Measurements from ENCODE around the gene CAV2. TPM values are rescaled to one million over a fixed set of nuclear protein-coding genes. Genes with fewer than 3 reads are reported as not detected.

The CAV2 gene
- total and polyA plus RNA-seq, 8 donors = 15.0 to 27.6 (median 25.7) TPM

DNA sequence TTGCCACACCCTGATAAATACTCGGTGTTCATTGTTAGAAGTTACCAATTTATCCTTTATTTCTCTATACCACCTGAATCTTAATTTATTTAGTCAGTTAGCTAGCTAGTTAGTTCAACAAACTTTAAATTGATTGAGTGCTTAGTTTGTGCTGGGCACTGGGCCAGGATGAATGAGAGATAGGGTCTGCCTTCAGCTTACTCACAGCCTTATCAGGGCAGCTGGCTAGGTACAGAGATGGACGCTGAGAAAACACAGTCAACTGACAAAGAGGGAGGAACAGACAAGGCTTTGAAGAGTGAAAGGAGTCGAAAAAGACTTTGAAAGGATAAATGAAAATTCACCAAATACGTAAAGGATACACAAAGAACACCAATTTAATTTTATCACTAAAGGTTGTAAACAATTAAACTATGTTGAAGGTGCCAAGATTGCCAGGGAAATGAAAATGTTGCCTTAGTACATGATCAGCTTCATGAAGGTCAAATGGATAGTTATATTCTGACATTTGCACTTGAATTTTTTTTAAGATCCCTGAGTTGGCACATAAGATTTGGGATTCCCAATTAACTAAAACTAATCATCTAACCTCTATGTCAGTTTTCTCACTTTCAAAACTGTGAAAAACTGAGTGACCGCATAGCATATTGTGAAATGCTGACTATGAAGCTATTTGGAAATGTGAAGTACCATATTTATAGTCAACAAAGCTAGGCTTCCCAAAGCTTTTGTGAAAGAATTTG is 2.1 kb downstream of the CAV2 start:
- FAIRE-seq = no peak
- peak overlapping the region in 2 of 4 donors; percentile 85 to 87 for H3K4me3 ChIP-seq
- peaks cover 0 to 17% (median 15%) of the 10 kb centered on the region in 3 donors for H3K4me1 ChIP-seq
- no peaks in the 10 kb centered on the region for H3K27me3 ChIP-seq
- TF ChIP-seq, protein P1, sequence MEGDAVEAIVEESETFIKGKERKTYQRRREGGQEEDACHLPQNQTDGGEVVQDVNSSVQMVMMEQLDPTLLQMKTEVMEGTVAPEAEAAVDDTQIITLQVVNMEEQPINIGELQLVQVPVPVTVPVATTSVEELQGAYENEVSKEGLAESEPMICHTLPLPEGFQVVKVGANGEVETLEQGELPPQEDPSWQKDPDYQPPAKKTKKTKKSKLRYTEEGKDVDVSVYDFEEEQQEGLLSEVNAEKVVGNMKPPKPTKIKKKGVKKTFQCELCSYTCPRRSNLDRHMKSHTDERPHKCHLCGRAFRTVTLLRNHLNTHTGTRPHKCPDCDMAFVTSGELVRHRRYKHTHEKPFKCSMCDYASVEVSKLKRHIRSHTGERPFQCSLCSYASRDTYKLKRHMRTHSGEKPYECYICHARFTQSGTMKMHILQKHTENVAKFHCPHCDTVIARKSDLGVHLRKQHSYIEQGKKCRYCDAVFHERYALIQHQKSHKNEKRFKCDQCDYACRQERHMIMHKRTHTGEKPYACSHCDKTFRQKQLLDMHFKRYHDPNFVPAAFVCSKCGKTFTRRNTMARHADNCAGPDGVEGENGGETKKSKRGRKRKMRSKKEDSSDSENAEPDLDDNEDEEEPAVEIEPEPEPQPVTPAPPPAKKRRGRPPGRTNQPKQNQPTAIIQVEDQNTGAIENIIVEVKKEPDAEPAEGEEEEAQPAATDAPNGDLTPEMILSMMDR (IDR thresholded peaks at IDR 0.05) = no peak
- H3K9me3 ChIP-seq = no peaks in the 10 kb centered on the region
- peak in 3 of 6 donors; percentile 42 to 48 (median 46) for DNase-seq
- no peaks in the 10 kb centered on the region for H3K36me3 ChIP-seq
- intact Hi-C loops (cut with DNase I) = no loop called here
- peak overlapping the region in 2 of 4 donors; percentile 27 to 38 for H3K27ac ChIP-seq
- 25 to 32% methylated on average over 5 of the region's 5 CpGs for WGBS, 2 donors
- ATAC-seq = peak in 2 of 4 donors; percentile 24 to 37

DNA sequence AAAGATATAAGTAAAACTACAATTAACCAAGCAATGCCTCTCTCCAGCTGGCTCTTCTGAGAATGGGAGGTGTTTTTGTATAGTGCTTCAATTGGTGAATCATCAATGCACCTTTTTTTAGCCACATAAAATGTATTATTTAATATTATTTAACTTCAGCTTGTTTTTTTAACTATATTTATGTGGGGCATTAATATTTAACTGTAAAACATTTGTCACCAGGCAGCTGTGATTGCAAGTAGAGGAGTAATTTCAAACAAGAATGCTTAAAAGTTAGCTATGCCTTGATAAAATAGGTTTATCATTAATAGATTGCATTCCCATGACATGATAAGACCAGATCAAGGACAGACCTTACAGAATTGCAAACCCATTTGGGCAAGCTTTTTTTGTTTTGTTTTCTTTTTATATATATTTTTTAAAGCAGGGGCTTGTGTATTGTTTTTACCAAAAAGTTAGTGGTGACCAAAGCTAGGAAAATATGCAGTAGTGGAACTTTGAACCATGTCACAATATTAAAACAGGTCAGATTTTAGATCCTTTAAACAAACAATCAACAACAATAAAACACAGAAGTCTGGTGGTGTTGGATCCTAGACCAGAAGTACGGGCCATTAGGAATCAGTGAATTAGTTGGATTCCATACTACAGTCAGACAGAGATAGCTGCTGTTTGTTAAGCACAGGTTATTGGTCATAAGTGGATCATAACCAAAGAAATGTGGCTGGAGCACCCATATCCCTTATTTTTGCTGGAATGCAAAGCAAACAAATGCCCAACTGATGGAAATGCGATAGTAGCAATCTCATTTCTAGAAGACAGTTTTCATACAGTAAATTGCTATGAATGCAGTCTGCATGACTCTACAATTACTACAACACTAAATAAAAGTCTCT is 2.9 kb downstream of the CAV2 start:
- FAIRE-seq (no peak), DNase-seq (no peak), ATAC-seq (no peak)
- TF ChIP-seq, protein P1 (IDR thresholded peaks at IDR 0.05) = no peak
- peak overlapping the region in 2 of 4 donors; percentile 27 to 38 for H3K27ac ChIP-seq
- intact Hi-C loops (cut with DNase I) = no loop called here
- no peaks in the 10 kb centered on the region for H3K36me3 ChIP-seq
- H3K9me3 ChIP-seq = no peaks in the 10 kb centered on the region
- peaks cover 0 to 17% (median 15%) of the 10 kb centered on the region in 3 donors for H3K4me1 ChIP-seq
- 52% methylated on average over 2 of the region's 2 CpGs for WGBS, 2 donors
- H3K27me3 ChIP-seq = no peaks in the 10 kb centered on the region
- H3K4me3 ChIP-seq = no peak overlapping the region

DNA sequence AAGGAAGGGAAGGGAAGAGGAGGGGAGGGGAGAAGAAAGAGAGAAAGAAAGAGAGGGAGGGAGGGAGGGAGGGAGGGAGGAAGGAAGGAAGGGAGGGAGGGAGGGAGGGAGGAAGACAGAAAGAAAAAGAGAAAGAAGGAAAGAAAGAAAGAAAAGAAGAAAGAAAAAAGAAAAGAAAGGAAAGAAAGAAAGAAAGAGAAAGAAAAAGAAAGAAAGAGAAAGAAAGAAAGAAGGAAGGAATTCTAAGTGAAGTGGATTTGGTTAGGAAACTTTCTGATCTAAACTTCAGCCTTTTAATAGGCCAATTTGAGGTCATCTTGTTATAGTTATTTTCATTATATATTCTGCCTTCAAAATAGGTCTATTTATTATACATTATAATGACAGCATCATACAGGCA is 4.3 kb downstream of the CAV2 start:
- Histone ChIP-seq H3K36me3 (no peaks in the 10 kb centered on the region), H3K9me3 (no peaks in the 10 kb centered on the region), H3K4me1 (peaks cover 0 to 17% (median 15%) of the 10 kb centered on the region in 3 donors), H3K27me3 (no peaks in the 10 kb centered on the region), H3K4me3 (no peak overlapping the region), H3K27ac (no peak overlapping the region)
- intact Hi-C loops (cut with DNase I) = no loop called here
- DNase-seq (no peak), FAIRE-seq (no peak), ATAC-seq (no peak)
- TF ChIP-seq, protein P1 (IDR thresholded peaks at IDR 0.05) = no peak

DNA sequence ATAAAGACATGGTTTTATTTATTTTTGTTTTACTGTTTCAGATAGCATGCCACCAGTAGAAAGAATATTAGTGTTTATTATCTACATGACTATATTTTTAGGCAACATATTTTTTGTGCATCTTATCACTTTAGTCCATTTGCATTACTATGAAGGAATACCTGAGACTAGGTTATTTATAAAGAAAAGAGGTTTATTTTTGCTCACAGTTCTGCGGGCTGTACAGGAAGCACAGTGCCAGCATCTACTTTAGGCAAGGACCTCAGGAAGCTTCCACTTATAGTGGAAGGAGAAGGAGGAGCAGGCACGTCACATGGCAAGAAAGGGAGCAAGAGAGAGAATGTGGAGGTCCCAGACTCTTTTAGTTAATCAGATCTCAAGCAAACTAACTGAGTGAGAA is 5.7 kb downstream of the CAV2 start:
- peaks cover 0 to 21% (median 18%) of the 10 kb centered on the region in 3 donors for H3K4me1 ChIP-seq
- no peaks in the 10 kb centered on the region for H3K27me3 ChIP-seq
- 94% methylated on average over 2 of the region's 2 CpGs for WGBS, 2 donors
- H3K4me3 ChIP-seq = no peak overlapping the region
- no peak overlapping the region for H3K27ac ChIP-seq
- ATAC-seq (no peak), DNase-seq (no peak), FAIRE-seq (no peak)
- intact Hi-C loops (cut with DNase I) = no loop called here
- no peaks in the 10 kb centered on the region for H3K9me3 ChIP-seq
- no peaks in the 10 kb centered on the region for H3K36me3 ChIP-seq
- TF ChIP-seq, protein P1 (IDR thresholded peaks at IDR 0.05) = no peak

Measured in pancreas (tissue), 10 donors.